ENCODE measurements around the gene YIPF4.

DNA sequence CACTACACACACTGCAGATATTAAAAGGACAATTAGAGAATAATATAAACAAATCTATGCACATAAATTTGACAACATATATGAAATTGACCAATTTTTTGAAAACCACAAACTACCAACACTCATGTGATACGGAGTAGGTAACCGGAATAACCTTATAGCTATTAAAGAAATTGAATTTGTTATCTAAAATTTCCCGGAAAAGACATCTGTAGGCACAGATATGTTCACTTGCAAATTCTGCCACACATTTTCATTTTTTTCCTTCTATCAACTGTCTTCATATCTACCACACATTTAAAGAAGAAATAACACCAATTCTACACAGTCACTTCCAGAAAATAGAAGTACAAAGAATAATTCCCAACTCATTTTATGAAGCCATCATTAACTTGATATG is 35.4 kb upstream of the YIPF4 start:
- TF ChIP-seq, protein P1, sequence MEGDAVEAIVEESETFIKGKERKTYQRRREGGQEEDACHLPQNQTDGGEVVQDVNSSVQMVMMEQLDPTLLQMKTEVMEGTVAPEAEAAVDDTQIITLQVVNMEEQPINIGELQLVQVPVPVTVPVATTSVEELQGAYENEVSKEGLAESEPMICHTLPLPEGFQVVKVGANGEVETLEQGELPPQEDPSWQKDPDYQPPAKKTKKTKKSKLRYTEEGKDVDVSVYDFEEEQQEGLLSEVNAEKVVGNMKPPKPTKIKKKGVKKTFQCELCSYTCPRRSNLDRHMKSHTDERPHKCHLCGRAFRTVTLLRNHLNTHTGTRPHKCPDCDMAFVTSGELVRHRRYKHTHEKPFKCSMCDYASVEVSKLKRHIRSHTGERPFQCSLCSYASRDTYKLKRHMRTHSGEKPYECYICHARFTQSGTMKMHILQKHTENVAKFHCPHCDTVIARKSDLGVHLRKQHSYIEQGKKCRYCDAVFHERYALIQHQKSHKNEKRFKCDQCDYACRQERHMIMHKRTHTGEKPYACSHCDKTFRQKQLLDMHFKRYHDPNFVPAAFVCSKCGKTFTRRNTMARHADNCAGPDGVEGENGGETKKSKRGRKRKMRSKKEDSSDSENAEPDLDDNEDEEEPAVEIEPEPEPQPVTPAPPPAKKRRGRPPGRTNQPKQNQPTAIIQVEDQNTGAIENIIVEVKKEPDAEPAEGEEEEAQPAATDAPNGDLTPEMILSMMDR (IDR thresholded peaks at IDR 0.05) = no peak
- TF ChIP-seq POLR2AphosphoS5 (IDR thresholded peaks at IDR 0.05) (no peak), EP300 (IDR thresholded peaks at IDR 0.05) (no peak), POLR2A (IDR thresholded peaks at IDR 0.05; ENCODE audit: low read depth) (no peak)

All from esophagus muscularis mucosa (tissue), 4 donors.